HCT116 (cell line): ENCODE data around the gene CNTNAP2. TPM values are rescaled to one million over a fixed set of nuclear protein-coding genes. Genes with fewer than 3 reads are reported as not detected.

Experiments
- ATAC-seq: fragments of 200-7000 bp; cut with Tn5 transposase; 2 replicates; pipeline ENCODE4 v1.9.1; 2020; ENCODE audit warnings: mild to moderate bottlenecking, moderate library complexity
- BruUV-seq: library from RNA; stranded (reverse); fragments of 400-500 nt; replicated peaks from 2 replicates; lab custom pipeline; 2021; lab: Mats Ljungman, UMichigan
- CTCF ChIA-PET: fragments of 300-600 bp; sonication (Branson Sonifier 250); formaldehyde crosslinking; loops from one replicate; lab custom pipeline; 2021; ENCODE audit warnings: antibody characterized with exemption; lab: Charles Lee
- POLR2A ChIA-PET: fragments of 300-600, 350-600 bp; sonication (Branson Sonifier 250); formaldehyde crosslinking; loops from one replicate; lab custom pipeline; 2021; ENCODE audit warnings: antibody characterized with exemption; lab: Charles Lee
- RAD21 ChIA-PET, 2 experiments: fragments of 300-600 bp; sonication (Branson Sonifier 250); formaldehyde crosslinking; loops; one replicate each; lab custom pipeline; 2023; ENCODE audit warnings: low total read pairs in 2 of 2; ENCODE audit not compliant: uncharacterized antibody in 2 of 2, unreplicated experiment in 2 of 2, low non-redundant PET in 1 of 2; lab: Charles Lee
- DNase-seq: peaks from one replicate; pipeline ENCODE4 v3.0.0-alpha.2; 2010; ENCODE audit warnings: low read depth, low spot score
- H2AFZ ChIP-seq: fragments of 200-600 bp; shearing (Covaris generic), sonication (generic); 2 replicates; pipeline ENCODE4 v1.6.1; 2017; ENCODE audit warnings: low read depth, mixed run types, mixed read lengths, antibody characterized with exemption, low read length; ENCODE audit not compliant: poor library complexity, severe bottlenecking
- H3K27ac ChIP-seq: 2 replicates; pipeline ENCODE4 v1.5.1; 2012; ENCODE audit warnings: low read depth, low read length
- H3K27me3 ChIP-seq: fragments of 200-600 bp; sonication (generic); 2 replicates; pipeline ENCODE4 v1.6.1; 2016; ENCODE audit warnings: mixed run types, low read length, mixed read lengths; ENCODE audit not compliant: insufficient read depth
- H3K36me3 ChIP-seq, 2 experiments: fragments of 200-500 bp in 1 of 2; fragments of 200-600 bp in 1 of 2; sonication (Bioruptor generic) in 1 of 2; sonication (generic) in 1 of 2; 2 replicates each; pipeline versions ENCODE4 v1.5.1 to v1.6.1; 2014 to 2016; ENCODE audit warnings: low read length in 2 of 2, inconsistent platforms in 1 of 2, mixed read lengths in 1 of 2, mixed run types in 1 of 2; ENCODE audit not compliant: insufficient read depth in 2 of 2, control insufficient read depth in 1 of 2
- H3K4me1 ChIP-seq, 2 experiments: fragments of 200-600 bp in 1 of 2; sonication (generic) in 1 of 2; 2 replicates each; pipeline versions ENCODE4 v1.5.1 to v1.6.1; 2012 to 2017; ENCODE audit warnings: low read length in 2 of 2, inconsistent platforms in 1 of 2, mild to moderate bottlenecking in 1 of 2, mixed read lengths in 1 of 2, mixed run types in 1 of 2, moderate library complexity in 1 of 2; ENCODE audit not compliant: insufficient read depth in 2 of 2, control insufficient read depth in 1 of 2
- H3K4me2 ChIP-seq: fragments of 200-600 bp; sonication (generic); 2 replicates; pipeline ENCODE4 v1.6.1; 2017; ENCODE audit warnings: mixed run types, low read length, mixed read lengths
- H3K4me3 ChIP-seq, 2 experiments: fragments of 200-600 bp in 1 of 2; sonication (generic) in 1 of 2; replicated peaks in 1 of 2; 2 replicates each; pipeline ENCODE4 v1.5.1; 2011 to 2016; ENCODE audit warnings: low read length in 2 of 2, control low read depth in 1 of 2, low read depth in 1 of 2, mild to moderate bottlenecking in 1 of 2, mixed read lengths in 1 of 2, mixed run types in 1 of 2
- H3K79me2 ChIP-seq: fragments of 200-600 bp; sonication (generic); 2 replicates; pipeline ENCODE4 v1.6.1; 2017; ENCODE audit warnings: mild to moderate bottlenecking, mixed run types, low read length, moderate library complexity, mixed read lengths; ENCODE audit not compliant: insufficient read depth
- H3K9ac ChIP-seq: fragments of 200-600 bp; sonication (generic); 2 replicates; pipeline ENCODE4 v1.6.1; 2016; ENCODE audit warnings: low read length, mixed read lengths
- H3K9me2 ChIP-seq: fragments of 200-600 bp; sonication (generic), shearing (Covaris generic); 2 replicates; pipeline ENCODE4 v1.6.1; 2017; ENCODE audit warnings: mixed run types, mild to moderate bottlenecking, moderate library complexity; ENCODE audit not compliant: insufficient read depth
- H3K9me3 ChIP-seq, 2 experiments: fragments of 200-500 bp in 1 of 2; fragments of 200-600 bp in 1 of 2; sonication (Bioruptor generic) in 1 of 2; sonication (generic) in 1 of 2; 2 replicates each; pipeline ENCODE4 v1.6.1; 2014 to 2017; ENCODE audit warnings: low read length in 2 of 2, mixed read lengths in 2 of 2, inconsistent platforms in 1 of 2, low read depth in 1 of 2, mild to moderate bottlenecking in 1 of 2, mixed run types in 1 of 2, moderate library complexity in 1 of 2; ENCODE audit not compliant: control insufficient read depth in 1 of 2, insufficient read depth in 1 of 2
- H4K20me1 ChIP-seq: fragments of 200-600 bp; sonication (generic), shearing (Covaris generic); 2 replicates; pipeline ENCODE4 v1.6.1; 2017; ENCODE audit warnings: mixed run types, mild to moderate bottlenecking, moderate library complexity; ENCODE audit not compliant: insufficient read depth
- ATF3 ChIP-seq: IDR thresholded peaks from 2 replicates; pipeline ENCODE4 v1.6.1; 2012
- CBX3 ChIP-seq: IDR thresholded peaks from 2 replicates; pipeline ENCODE4 v1.6.1; 2012; ENCODE audit warnings: low read depth
- CEBPB ChIP-seq: IDR thresholded peaks from 2 replicates; pipeline ENCODE4 v1.6.1; 2012; ENCODE audit warnings: low read depth
- EGR1 ChIP-seq: IDR thresholded peaks from 2 replicates; pipeline ENCODE4 v1.6.1; 2012; ENCODE audit warnings: low read depth
- ELF1 ChIP-seq: IDR thresholded peaks from 2 replicates; pipeline ENCODE4 v1.6.1; 2012; ENCODE audit warnings: low read depth, borderline replicate concordance
- EZH2 ChIP-seq: fragments of 200-600 bp; sonication (generic); IDR thresholded peaks from 2 replicates; pipeline ENCODE4 v1.6.1; 2017; ENCODE audit warnings: antibody characterized with exemption, mixed run types
- EZH2phosphoT487 ChIP-seq: fragments of 200-600 bp; IDR thresholded peaks from 2 replicates; pipeline ENCODE4 v1.6.1; 2018; ENCODE audit warnings: antibody characterized with exemption, borderline replicate concordance
- FOSL1 ChIP-seq: IDR thresholded peaks from 2 replicates; pipeline ENCODE4 v1.6.1; 2012; ENCODE audit warnings: low read depth
- JUND ChIP-seq: IDR thresholded peaks from 2 replicates; pipeline ENCODE4 v1.6.1; 2012
- MAX ChIP-seq: IDR thresholded peaks from 2 replicates; pipeline ENCODE4 v1.6.1; 2012
- POLR2A ChIP-seq: IDR thresholded peaks from 2 replicates; pipeline ENCODE4 v1.7.0; 2011; ENCODE audit warnings: borderline replicate concordance; ENCODE audit not compliant: insufficient read depth, insufficient read length; ENCODE audit errors: extremely low read depth
- POLR2AphosphoS5 ChIP-seq: IDR thresholded peaks from 2 replicates; pipeline ENCODE4 v1.6.1; 2011; ENCODE audit warnings: mild to moderate bottlenecking, low read depth, low read length, moderate library complexity
- RAD21 ChIP-seq: IDR thresholded peaks from 2 replicates; pipeline ENCODE4 v1.6.1; 2012; ENCODE audit warnings: low read depth, mild to moderate bottlenecking
- SIN3A ChIP-seq: IDR thresholded peaks from 2 replicates; pipeline ENCODE4 v1.6.1; 2012; ENCODE audit warnings: low read depth
- ZFX ChIP-seq: fragments of 450-650 bp; IDR thresholded peaks from 2 replicates; pipeline ENCODE4 v1.6.1; 2017
- ZNF274 ChIP-seq: fragments of 200-500 bp; sonication (Bioruptor generic); IDR thresholded peaks from 2 replicates; pipeline ENCODE4 v1.6.1; 2014; ENCODE audit warnings: mild to moderate bottlenecking, low read depth, low read length, inconsistent platforms
- intact Hi-C: fragments of 100-400 bp; cut with micrococcal nuclease; formaldehyde crosslinking; loops from 2 replicates; pipeline ENCODE4 v1.10.0; 2022
- total RNA-seq: library from RNA; stranded (reverse); gene quantifications from one replicate; pipeline ENCODE4 v1.2.1, GENCODE V29; 2021; ENCODE audit not compliant: unreplicated experiment
- TF ChIP-seq, protein P1 (sequence below): IDR thresholded peaks from 2 replicates; pipeline ENCODE4 v1.6.1; 2012; ENCODE audit warnings: low read depth
- TF ChIP-seq, protein P2 (sequence below), 3 experiments: fragments of 200-600 bp in 1 of 3; sonication (generic) in 1 of 3; IDR thresholded peaks in 2 of 3; conservative IDR thresholded peaks in 1 of 3; 2 replicates each; pipeline ENCODE4 v1.5.1; 2012 to 2017; ENCODE audit warnings: low read depth in 2 of 3, low read length in 2 of 3, antibody characterized with exemption in 1 of 3, borderline replicate concordance in 1 of 3, control low read depth in 1 of 3, mild to moderate bottlenecking in 1 of 3, mixed read lengths in 1 of 3, mixed run types in 1 of 3, moderate library complexity in 1 of 3; ENCODE audit not compliant: insufficient read depth in 1 of 3

CNTNAP2 gene
- total RNA-seq, 1 experiment from 2014 or later = 0.37 TPM

DNA sequence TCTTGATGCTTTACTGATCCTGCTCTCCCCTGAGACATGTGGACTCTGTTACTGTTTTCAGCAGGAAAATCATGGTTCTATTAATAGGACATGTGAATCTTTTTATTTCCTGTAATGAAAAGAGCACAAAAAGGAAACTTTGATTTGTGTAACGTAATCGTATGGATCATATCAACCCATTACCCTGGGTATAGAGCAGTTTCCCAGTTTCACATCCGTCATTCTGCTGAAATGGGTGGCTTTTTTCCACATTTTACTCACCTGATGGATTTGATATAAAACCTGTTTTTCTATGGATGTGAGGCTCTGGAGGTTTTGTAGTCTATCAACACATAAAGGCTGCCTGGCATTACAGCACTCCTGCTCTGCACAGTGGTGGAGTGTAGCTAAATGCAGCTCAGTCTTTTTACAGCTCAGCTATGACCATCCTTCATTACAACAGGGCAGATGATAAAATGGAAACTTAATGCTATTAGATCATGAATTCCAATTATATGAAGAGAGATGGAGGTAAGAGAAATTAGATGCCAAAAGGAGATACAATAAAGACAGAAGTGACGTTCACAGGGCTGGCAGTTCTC lies 1987.6 kb downstream of the CNTNAP2 start:
- ATAC-seq (no peak), DNase-seq (no peak)
- no peaks in the 10 kb centered on the region for H3K36me3 ChIP-seq
- no peak overlapping the region for H3K27ac ChIP-seq
- H3K4me1 ChIP-seq = no peaks in the 10 kb centered on the region
- no TSS peak for BruUV-seq
- intact Hi-C loops = no loop called here
- H3K9ac ChIP-seq = no peak overlapping the region
- CTCF ChIA-PET = no interaction called here
- POLR2A ChIA-PET = no interaction called here
- H3K27me3 ChIP-seq = no peaks in the 10 kb centered on the region
- RAD21 ChIA-PET = no interaction called here
- no peaks in the 10 kb centered on the region for H3K79me2 ChIP-seq
- TF ChIP-seq JUND (no peak), ELF1 (no peak), EZH2 (no peak), ZFX (no peak), CEBPB (no peak), ZNF274 (no peak), POLR2A (no peak), EGR1 (no peak), CBX3 (no peak), RAD21 (no peak), POLR2AphosphoS5 (no peak), EZH2phosphoT487 (no peak), MAX (no peak), SIN3A (no peak), ATF3 (no peak), FOSL1 (no peak)
- TF ChIP-seq, protein P1, sequence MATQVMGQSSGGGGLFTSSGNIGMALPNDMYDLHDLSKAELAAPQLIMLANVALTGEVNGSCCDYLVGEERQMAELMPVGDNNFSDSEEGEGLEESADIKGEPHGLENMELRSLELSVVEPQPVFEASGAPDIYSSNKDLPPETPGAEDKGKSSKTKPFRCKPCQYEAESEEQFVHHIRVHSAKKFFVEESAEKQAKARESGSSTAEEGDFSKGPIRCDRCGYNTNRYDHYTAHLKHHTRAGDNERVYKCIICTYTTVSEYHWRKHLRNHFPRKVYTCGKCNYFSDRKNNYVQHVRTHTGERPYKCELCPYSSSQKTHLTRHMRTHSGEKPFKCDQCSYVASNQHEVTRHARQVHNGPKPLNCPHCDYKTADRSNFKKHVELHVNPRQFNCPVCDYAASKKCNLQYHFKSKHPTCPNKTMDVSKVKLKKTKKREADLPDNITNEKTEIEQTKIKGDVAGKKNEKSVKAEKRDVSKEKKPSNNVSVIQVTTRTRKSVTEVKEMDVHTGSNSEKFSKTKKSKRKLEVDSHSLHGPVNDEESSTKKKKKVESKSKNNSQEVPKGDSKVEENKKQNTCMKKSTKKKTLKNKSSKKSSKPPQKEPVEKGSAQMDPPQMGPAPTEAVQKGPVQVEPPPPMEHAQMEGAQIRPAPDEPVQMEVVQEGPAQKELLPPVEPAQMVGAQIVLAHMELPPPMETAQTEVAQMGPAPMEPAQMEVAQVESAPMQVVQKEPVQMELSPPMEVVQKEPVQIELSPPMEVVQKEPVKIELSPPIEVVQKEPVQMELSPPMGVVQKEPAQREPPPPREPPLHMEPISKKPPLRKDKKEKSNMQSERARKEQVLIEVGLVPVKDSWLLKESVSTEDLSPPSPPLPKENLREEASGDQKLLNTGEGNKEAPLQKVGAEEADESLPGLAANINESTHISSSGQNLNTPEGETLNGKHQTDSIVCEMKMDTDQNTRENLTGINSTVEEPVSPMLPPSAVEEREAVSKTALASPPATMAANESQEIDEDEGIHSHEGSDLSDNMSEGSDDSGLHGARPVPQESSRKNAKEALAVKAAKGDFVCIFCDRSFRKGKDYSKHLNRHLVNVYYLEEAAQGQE = no peak
- TF ChIP-seq, protein P2, sequence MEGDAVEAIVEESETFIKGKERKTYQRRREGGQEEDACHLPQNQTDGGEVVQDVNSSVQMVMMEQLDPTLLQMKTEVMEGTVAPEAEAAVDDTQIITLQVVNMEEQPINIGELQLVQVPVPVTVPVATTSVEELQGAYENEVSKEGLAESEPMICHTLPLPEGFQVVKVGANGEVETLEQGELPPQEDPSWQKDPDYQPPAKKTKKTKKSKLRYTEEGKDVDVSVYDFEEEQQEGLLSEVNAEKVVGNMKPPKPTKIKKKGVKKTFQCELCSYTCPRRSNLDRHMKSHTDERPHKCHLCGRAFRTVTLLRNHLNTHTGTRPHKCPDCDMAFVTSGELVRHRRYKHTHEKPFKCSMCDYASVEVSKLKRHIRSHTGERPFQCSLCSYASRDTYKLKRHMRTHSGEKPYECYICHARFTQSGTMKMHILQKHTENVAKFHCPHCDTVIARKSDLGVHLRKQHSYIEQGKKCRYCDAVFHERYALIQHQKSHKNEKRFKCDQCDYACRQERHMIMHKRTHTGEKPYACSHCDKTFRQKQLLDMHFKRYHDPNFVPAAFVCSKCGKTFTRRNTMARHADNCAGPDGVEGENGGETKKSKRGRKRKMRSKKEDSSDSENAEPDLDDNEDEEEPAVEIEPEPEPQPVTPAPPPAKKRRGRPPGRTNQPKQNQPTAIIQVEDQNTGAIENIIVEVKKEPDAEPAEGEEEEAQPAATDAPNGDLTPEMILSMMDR (IDR thresholded peaks at IDR 0.05 in 2 of 3, conservative IDR thresholded peaks at IDR 0.05 in 1 of 3; ENCODE audit: borderline replicate concordance in 1 of 3, insufficient read depth in 1 of 3, low read depth in 2 of 3, low read length in 2 of 3) = no peak
- no peak overlapping the region for H3K4me3 ChIP-seq
- no peak overlapping the region for H2AFZ ChIP-seq
- no peak overlapping the region for H3K4me2 ChIP-seq
- no peaks in the 10 kb centered on the region for H3K9me2 ChIP-seq
- no peaks in the 10 kb centered on the region for H4K20me1 ChIP-seq
- H3K9me3 ChIP-seq = no peaks in the 10 kb centered on the region
